Measurements from ENCODE around the gene TIE1. TPM values are rescaled to one million over a fixed set of nuclear protein-coding genes. Genes with fewer than 3 reads are reported as not detected.

TIE1 gene
- total RNA-seq, 1 donor from 2014 or later, result 643 TPM

GRCh38 chr1:43296207-43296606 lies 4.6 kb upstream of the TIE1 start:
- H3K4me1 Mint-ChIP-seq (ENCODE audit: unreplicated experiment), result peaks cover 54% of the 10 kb centered on the region
- peak overlapping the region; percentile 85 for H3K27ac Mint-ChIP-seq (ENCODE audit: unreplicated experiment)
- no peaks in the 10 kb centered on the region for H3K9me3 Mint-ChIP-seq (ENCODE audit: unreplicated experiment)
- peaks cover 3% of the 10 kb centered on the region for H3K27me3 Mint-ChIP-seq (ENCODE audit: unreplicated experiment)
- TF ChIP-seq CTCF (IDR thresholded peaks at IDR 0.05; ENCODE audit: unreplicated experiment), result no peak
- H3K36me3 Mint-ChIP-seq (ENCODE audit: low read depth, unreplicated experiment), result no peaks in the 10 kb centered on the region
- no peak for DNase-seq (ENCODE audit: low spot score)
- H3K4me3 Mint-ChIP-seq (ENCODE audit: unreplicated experiment), result no peak overlapping the region

- no peaks in the 10 kb centered on the region for H3K9me3 Mint-ChIP-seq (ENCODE audit: unreplicated experiment)
- peaks cover 13% of the 10 kb centered on the region for H3K36me3 Mint-ChIP-seq (ENCODE audit: low read depth, unreplicated experiment)
- peaks cover 66% of the 10 kb centered on the region for H3K4me1 Mint-ChIP-seq (ENCODE audit: unreplicated experiment)
- no peak for TF ChIP-seq CTCF (IDR thresholded peaks at IDR 0.05; ENCODE audit: unreplicated experiment)
- DNase-seq (ENCODE audit: low spot score), result no peak
- H3K4me3 Mint-ChIP-seq (ENCODE audit: unreplicated experiment), result peak overlapping the region; percentile 43
- H3K27ac Mint-ChIP-seq (ENCODE audit: unreplicated experiment), result peak overlapping the region; percentile 54
- H3K27me3 Mint-ChIP-seq (ENCODE audit: unreplicated experiment), result peaks cover 9% of the 10 kb centered on the region
Measured at GRCh38 chr1:43298055-43298454, 2.7 kb upstream of the TIE1 start.

- DNase-seq (ENCODE audit: low spot score), result no peak
- no peak overlapping the region for H3K4me3 Mint-ChIP-seq (ENCODE audit: unreplicated experiment)
- no peak for TF ChIP-seq CTCF (IDR thresholded peaks at IDR 0.05; ENCODE audit: unreplicated experiment)
- peaks cover 22% of the 10 kb centered on the region for H3K36me3 Mint-ChIP-seq (ENCODE audit: low read depth, unreplicated experiment)
- peak overlapping the region; percentile 99 for H3K27ac Mint-ChIP-seq (ENCODE audit: unreplicated experiment)
- H3K27me3 Mint-ChIP-seq (ENCODE audit: unreplicated experiment), result peaks cover 10% of the 10 kb centered on the region
- H3K4me1 Mint-ChIP-seq (ENCODE audit: unreplicated experiment), result peaks cover 72% of the 10 kb centered on the region
- no peaks in the 10 kb centered on the region for H3K9me3 Mint-ChIP-seq (ENCODE audit: unreplicated experiment)
Measured at GRCh38 chr1:43299101-43299500, 1.7 kb upstream of the TIE1 start.

GRCh38 chr1:43302201-43302600 lies 1.4 kb downstream of the TIE1 start:
- H3K36me3 Mint-ChIP-seq (ENCODE audit: low read depth, unreplicated experiment), result peaks cover 44% of the 10 kb centered on the region

More at GRCh38 chr1:43302201-43302600, 1.4 kb downstream of the TIE1 start:
- Mint-ChIP-seq H3K9me3 (ENCODE audit: unreplicated experiment) (no peaks in the 10 kb centered on the region), H3K27ac (ENCODE audit: unreplicated experiment) (peak overlapping the region; percentile 65), H3K4me1 (ENCODE audit: unreplicated experiment) (peaks cover 69% of the 10 kb centered on the region), H3K27me3 (ENCODE audit: unreplicated experiment) (peaks cover 17% of the 10 kb centered on the region), H3K4me3 (ENCODE audit: unreplicated experiment) (peak overlapping the region; percentile 97)
- TF ChIP-seq CTCF (IDR thresholded peaks at IDR 0.05; ENCODE audit: unreplicated experiment), result no peak
- no peak for DNase-seq (ENCODE audit: low spot score)

Data from endothelial cell (in vitro differentiated cells).